GM23248 (cell line): Measurements from ENCODE around the gene SUN2.

Experiments used
- EZH2 ChIP-seq: fragments of 200-600 bp; sonication (generic); IDR thresholded peaks from 2 replicates; pipeline ENCODE4 v1.6.1; 2018; ENCODE audit warnings: antibody characterized with exemption, mild to moderate bottlenecking; ENCODE audit not compliant: insufficient read depth, poor library complexity, severe bottlenecking
- EZH2phosphoT487 ChIP-seq: fragments of 200-600 bp; sonication (generic); IDR thresholded peaks from 2 replicates; pipeline ENCODE4 v1.6.1; 2018; ENCODE audit warnings: antibody characterized with exemption, moderate library complexity, mild to moderate bottlenecking, low read depth; ENCODE audit not compliant: insufficient read depth

GRCh38 chr22:38699784-38700183 lies 56.0 kb downstream of the SUN2 start:
- no peak for TF ChIP-seq EZH2
- no peak for TF ChIP-seq EZH2phosphoT487
